Measurements from ENCODE around the gene GSG1L.

DNA sequence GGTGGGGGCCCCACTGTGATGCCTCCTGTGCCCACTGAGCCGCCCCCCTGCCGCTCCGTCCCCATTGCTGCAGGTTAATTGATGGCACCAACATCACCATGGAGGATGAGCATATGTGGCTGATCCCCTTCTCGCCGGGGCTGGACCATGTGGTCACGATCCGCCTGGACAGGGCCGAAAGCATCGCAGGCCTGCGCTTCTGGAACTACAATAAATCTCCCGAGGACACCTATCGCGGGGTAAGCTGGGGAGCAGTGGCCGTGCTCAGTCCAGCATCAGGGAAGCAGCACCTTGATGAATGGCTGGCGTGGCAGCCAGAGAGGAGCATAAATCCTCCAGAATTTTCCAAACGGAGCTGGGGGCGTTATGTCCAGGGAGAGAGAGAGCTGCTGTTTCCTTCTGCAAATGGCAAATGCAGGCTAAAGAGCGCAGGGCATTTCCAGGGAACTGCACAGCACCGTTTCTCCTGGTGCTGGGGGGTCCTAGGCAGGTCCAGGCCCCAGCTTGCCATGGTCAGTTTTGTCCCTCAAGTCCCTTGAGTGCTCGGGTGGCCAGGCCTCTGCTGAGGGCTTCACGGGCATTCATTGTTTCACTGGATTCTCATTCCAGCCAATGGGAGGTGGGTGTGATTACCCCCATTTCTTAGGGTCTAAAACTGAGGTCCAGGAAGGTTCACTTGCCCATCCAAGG lies 297.1 kb downstream of the GSG1L start:
- TF ChIP-seq CTCF (IDR thresholded peaks at IDR 0.05; ENCODE audit: insufficient read depth, low read length) (no peak), POLR2AphosphoS5 (IDR thresholded peaks at IDR 0.05; ENCODE audit: low read depth) (no peak)

Data from HL-60 (cell line).